ENCODE results near the gene PTGDR2.

- TF ChIP-seq CTCF (conservative IDR thresholded peaks at IDR 0.05 in 1 of 2, IDR thresholded peaks at IDR 0.05 in 1 of 2; ENCODE audit: low read depth in 1 of 2, low read length in 2 of 2): no peak
- TF ChIP-seq EZH2 (IDR thresholded peaks at IDR 0.05; ENCODE audit: low read length, missing control alignments): no peak
Observed at GRCh38 chr11:60854140-60854846, 1.5 kb downstream of the PTGDR2 start.

All from fibroblast of lung (primary cell).